HG02870 (cell line): ENCODE data around the gene CABCOCO1.
"Not testable (repeated sequence)": the region's sequence is repeated elsewhere in the genome, so short reads cannot be mapped to it uniquely, and the experiment has no call there.

Experiments used
- ATAC-seq: cut with Tn5 transposase; IDR thresholded peaks from one replicate; pipeline ENCODE4 v1.9.1; 2021; ENCODE audit warnings: mild to moderate bottlenecking, moderate library complexity; ENCODE audit not compliant: unreplicated experiment

Gene CABCOCO1

GRCh38 chr10:61708846-61709245, 46.1 kb downstream of the CABCOCO1 start:
- no peak for ATAC-seq

- ATAC-seq, result not testable (repeated sequence)
Measured at GRCh38 chr10:61712105-61712504, 49.4 kb downstream of the CABCOCO1 start.

- ATAC-seq, result not testable (repeated sequence)
Measured at GRCh38 chr10:61719475-61719874, 56.7 kb downstream of the CABCOCO1 start.

GRCh38 chr10:61719906-61720305, 57.2 kb downstream of the CABCOCO1 start:
- no peak for ATAC-seq

- no peak for ATAC-seq
Measured at GRCh38 chr10:61721431-61721830, 58.7 kb downstream of the CABCOCO1 start.

- not testable (repeated sequence) for ATAC-seq
Measured at GRCh38 chr10:61725221-61725620, 62.5 kb downstream of the CABCOCO1 start.

- no peak for ATAC-seq
Measured at GRCh38 chr10:61729596-61729995, 66.9 kb downstream of the CABCOCO1 start.

GRCh38 chr10:61730671-61731070, 67.9 kb downstream of the CABCOCO1 start:
- ATAC-seq, result no peak

- ATAC-seq, result no peak
Measured at GRCh38 chr10:61731638-61732037, 68.9 kb downstream of the CABCOCO1 start.

GRCh38 chr10:61732629-61733278, 70.0 kb downstream of the CABCOCO1 start:
- ATAC-seq, result no peak

- ATAC-seq, result no peak
Measured at GRCh38 chr10:61733358-61733940, 70.7 kb downstream of the CABCOCO1 start.

- no peak for ATAC-seq
Measured at GRCh38 chr10:61735882-61736281, 73.2 kb downstream of the CABCOCO1 start.

GRCh38 chr10:61737455-61737854, 74.7 kb downstream of the CABCOCO1 start:
- not testable (repeated sequence) for ATAC-seq

- no peak for ATAC-seq
Measured at GRCh38 chr10:61742812-61743211, 80.1 kb downstream of the CABCOCO1 start.

GRCh38 chr10:61744469-61744868, 81.7 kb downstream of the CABCOCO1 start:
- no peak for ATAC-seq

- no peak for ATAC-seq
Measured at GRCh38 chr10:61746377-61746776, 83.6 kb downstream of the CABCOCO1 start.

GRCh38 chr10:61747307-61747706, 84.6 kb downstream of the CABCOCO1 start:
- ATAC-seq, result no peak

- ATAC-seq, result no peak
Measured at GRCh38 chr10:61749291-61749690, 86.6 kb downstream of the CABCOCO1 start.

GRCh38 chr10:61750943-61751471, 88.3 kb downstream of the CABCOCO1 start:
- peak; percentile 93 for ATAC-seq

- no peak for ATAC-seq
Measured at GRCh38 chr10:61751599-61751998, 88.9 kb downstream of the CABCOCO1 start.

GRCh38 chr10:61752111-61753011, 89.6 kb downstream of the CABCOCO1 start:
- no peak for ATAC-seq
